T-helper 22 cell (primary cell): ENCODE data around the gene GCLC.
A peak's percentile ranks its signal among the peaks of the same experiment; 100 is the strongest.
"Not testable (repeated sequence)": the region's sequence is repeated elsewhere in the genome, so short reads cannot be mapped to it uniquely, and the experiment has no call there.

Experiments used
- DNase-seq: peaks from one replicate; pipeline ENCODE4 v3.0.0-alpha.2; 2020; ENCODE audit warnings: low read depth

The GCLC gene

DNA sequence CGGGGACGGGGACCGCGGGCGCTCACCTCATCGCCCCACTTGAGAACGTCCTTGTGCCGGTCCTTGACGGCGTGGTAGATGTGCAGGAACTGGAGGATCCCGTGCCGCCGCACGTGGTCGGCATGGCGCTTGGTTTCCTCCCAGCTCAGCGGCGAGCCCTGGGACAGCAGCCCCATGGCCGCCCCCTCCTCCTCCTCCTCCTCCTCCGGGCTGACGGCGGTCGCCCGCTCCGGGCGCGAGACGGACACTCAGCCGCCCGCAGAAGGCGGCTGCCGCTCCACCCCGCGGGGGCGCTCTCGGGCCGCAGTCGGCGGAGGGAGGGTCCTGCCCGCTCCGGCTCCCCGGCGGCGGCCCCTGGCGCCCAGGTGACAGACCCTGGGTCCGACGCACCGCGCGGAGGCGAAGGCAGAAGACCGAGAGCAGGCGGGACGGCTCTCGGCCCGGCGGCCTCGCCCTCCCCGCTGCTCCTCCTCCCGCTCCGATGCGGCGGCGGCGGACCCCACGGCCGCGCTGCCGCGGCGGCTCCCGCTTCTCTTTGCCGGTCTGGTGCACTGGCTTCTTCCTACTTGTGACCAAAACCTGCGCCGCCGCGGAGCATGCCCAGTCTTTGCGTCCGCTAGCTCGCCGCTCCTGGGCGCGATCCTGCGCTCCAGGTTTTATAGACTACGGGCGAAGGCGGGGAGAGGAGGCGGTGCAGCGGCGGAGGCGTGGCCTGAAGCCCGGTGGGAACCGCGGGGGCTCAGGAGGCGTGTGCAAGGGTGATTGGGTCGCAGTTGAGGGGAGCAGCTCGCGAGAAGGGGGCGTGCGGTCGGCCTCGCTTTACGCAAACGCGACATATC lies at the start of gene GCLC:
Gene GCLC, minus strand, starts transcription at position 632 of the 839 bp plus-strand sequence. Its CDS starts 456 bp downstream, at position 176.
- DNase-seq, result peak; percentile 74

DNA sequence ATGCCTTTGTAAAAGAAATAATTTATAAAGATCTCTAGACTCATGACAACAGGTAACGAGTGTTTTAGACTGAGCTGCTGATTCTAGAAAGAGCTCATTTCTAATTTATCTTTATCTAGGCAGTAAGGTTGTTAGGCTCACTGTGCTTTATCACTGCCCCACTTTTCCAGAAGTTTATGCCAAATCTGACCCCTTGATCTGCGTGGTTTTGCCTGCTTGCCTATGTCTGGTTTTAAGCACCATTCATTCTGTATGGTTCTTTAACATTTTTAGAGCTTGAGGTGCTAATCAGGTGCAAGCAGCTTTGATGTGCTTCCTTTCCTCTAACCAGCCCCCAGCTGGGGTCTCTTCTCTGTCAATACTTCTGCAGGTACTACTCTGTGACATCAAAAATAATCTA lies 49.7 kb upstream of the GCLC start:
- no peak for DNase-seq

- no peak for DNase-seq
Measured at GRCh38 chr6:53593001-53593488, 48.1 kb upstream of the GCLC start.

DNA sequence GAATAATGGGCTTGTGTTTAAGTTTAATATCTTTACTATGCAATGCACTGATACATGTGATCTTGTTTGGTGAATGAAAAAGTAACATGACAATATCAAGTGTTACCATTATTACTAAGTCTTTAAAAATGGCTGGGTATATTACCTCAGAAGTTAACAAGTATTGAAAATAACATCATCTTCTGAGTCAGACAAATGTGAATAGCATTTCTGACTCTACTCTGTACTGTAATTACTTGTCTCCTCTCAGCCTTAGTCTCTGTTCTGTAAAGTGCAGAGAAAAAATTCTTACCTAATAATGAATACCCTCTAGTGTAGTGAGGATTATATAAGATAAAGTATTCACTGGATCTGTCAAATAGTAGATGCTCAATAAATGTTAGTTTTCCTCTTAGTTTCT lies 47.0 kb upstream of the GCLC start:
- DNase-seq, result no peak

DNA sequence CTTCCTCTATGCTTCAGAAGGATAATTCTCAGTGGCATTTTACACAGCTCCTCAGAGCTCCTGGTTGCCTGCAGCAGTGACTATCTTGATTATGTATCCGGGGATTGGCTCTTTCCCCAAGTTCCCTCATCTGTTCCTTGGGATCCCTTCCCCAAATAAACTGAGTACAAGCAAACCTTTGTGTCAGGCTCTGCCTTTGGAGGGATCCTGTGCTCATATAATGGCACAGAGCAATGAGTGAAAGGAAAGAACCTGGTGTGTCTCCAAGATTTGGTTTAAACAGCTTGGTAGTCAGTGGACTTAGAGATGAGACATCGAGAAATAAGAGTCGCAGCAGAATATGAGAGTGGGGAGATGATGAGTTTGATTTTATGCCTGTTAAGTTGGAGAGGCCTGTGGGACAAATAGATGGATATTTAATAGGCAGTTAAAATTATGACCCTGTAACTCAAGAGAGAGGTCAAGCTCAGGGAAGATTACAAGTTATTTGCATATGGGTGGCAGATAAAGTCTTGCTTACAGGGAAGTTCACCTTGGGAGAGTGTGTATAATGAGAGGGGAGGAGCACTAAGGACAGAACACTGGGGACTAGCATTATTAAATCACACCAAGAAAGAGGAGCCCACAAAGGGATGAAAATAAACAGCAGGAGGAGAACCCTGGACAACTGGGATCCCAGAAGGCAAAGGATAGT lies 44.1 kb upstream of the GCLC start:
- no peak for DNase-seq

DNA sequence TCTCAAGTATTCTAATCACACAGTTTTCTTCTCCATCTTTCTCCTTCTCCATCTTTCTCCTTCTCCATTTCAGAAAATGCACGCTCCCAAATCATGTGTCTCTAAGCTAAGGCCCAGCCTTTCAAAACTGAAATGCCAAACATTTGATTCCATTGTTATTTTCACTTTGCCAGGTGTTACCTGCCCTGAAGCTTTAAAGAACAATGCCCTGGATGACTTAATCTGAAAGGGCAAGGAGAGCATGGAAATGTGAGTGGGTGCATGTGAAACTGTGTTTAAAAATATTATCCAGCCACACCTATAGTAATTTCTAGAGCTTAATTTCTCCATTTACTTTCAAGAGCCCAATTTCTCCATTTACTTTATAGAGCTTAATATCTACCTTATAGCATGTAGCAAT lies 42.4 kb upstream of the GCLC start:
- DNase-seq, result no peak

- no peak for DNase-seq
Measured at GRCh38 chr6:53585208-53585900, 40.5 kb upstream of the GCLC start.

DNA sequence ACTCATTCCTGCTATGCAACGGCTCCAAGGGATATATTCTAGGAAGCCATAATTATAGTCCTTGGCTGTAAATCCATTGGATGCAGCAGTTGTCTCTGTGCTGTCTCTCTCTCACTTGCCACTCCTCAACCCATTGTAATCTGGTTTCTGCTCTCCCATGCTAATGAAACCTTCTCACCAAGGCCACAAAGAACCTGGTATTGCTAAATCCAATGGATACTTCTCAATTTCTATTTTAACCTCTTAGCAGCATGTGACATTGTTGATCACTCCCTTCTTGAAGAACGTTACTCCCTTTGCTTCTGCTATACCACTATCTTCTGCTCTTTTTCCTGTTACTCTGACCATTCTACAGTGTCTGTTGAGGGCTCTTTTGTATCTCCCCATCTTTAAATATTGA lies 39.8 kb upstream of the GCLC start:
- no peak for DNase-seq

GRCh38 chr6:53583451-53583850 lies 38.5 kb upstream of the GCLC start:
- DNase-seq, result no peak

DNA sequence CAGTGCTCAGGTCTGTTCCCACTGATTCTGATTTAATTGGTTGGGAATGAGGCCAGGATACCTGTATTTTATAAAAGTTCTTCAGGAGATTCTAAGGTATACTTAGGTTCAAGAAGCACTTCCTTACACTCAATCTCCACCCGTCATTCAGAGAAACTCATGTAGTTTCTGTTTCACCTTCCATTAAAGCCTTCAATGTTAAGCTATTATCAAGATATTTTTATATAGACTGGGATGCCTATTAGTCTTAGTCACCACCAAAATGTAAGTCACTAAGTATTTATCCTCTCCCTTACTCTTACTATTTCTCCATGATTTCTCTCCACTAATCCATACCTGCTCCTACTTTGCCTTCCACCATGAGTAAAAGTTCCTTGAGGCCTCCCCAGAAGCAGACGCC lies 38.1 kb upstream of the GCLC start:
- DNase-seq, result no peak

DNA sequence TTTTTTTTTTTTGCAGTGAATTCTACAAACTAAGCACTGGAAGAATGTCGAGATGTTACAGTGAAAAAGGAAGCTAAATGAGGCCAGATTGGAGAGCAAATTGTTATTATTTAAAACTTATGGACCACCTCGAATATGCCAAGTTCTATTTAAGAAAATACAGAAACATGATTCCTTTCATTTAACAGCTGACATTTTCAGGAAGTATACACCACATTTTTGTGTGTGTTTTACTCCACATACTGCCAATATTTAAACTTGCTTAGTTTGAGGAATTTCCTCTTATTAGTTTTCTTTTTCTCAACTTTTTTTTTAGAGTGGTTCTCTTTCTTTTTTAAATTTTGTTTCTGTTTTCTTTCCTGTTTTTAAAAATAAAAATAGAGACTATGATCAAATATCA lies 37.0 kb upstream of the GCLC start:
- DNase-seq, result no peak

DNA sequence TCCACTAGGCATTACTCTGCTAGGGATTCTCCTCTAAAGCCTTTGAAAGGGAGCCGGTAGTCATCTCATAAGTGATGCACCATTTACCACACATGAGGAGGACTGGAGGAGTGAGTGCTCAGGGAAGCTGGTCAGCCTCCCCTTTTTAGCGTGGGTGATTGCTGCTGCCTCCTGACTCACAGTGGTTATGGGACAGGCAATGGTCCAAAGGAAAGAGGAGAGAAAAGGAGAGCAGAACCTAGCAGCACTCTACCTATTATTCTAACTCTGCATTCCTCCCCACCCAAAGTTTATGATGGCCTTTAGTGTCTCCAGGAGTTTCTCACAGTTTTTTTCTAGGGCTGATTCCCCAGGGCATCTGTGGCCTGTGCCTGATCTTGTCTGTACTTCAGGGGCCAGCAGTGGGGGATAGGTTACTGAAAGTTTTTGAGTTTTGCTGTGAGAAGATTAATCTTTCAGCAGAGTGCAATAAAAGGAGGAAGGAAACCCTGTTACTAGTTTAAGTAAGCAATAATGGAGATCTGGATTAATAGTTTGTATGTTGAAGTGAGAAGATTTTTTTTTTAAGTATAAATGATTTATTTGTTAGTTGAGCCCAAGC lies 36.4 kb upstream of the GCLC start:
- DNase-seq, result no peak

DNA sequence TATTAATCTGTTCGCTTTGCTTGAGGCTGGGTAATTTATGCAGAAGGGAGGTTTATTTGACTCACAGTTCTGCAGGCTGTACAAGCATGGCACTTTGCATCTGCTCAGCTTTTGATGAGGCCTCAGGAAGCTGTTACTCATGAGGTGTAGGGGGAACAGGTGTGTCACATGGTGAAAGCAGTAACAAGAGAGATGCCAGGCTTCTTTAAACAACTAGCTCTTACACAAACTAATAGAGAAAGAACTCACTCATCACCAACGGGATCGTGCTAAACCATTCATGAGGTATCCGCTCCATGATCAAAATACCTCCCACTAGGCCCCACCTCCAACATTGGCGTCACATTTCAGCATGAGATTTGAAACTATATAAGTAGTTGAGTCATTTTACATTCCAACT lies 34.4 kb upstream of the GCLC start:
- no peak for DNase-seq

GRCh38 chr6:53578371-53578770 lies 33.5 kb upstream of the GCLC start:
- DNase-seq, result no peak

- DNase-seq, result no peak
Measured at GRCh38 chr6:53573299-53573698, 28.4 kb upstream of the GCLC start.

DNA sequence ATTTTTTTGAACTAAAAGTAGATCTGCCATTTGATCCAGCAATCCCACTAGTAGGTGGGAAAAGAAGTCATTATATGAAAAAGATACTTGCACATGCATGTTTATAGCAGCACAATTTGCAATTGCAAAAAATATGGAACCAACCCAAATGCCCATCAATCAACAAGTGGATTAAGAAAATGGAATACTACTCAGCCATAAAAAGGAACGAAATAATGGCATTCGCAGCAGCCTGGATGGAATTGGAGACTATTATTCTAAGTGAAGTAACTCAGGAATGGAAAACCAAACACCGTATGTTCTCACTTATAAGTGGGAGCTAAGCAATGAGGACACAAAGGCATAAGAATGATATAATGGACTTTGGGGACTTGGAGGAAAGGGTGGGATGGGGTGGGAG lies 27.5 kb upstream of the GCLC start:
- DNase-seq, result not testable (repeated sequence)

DNA sequence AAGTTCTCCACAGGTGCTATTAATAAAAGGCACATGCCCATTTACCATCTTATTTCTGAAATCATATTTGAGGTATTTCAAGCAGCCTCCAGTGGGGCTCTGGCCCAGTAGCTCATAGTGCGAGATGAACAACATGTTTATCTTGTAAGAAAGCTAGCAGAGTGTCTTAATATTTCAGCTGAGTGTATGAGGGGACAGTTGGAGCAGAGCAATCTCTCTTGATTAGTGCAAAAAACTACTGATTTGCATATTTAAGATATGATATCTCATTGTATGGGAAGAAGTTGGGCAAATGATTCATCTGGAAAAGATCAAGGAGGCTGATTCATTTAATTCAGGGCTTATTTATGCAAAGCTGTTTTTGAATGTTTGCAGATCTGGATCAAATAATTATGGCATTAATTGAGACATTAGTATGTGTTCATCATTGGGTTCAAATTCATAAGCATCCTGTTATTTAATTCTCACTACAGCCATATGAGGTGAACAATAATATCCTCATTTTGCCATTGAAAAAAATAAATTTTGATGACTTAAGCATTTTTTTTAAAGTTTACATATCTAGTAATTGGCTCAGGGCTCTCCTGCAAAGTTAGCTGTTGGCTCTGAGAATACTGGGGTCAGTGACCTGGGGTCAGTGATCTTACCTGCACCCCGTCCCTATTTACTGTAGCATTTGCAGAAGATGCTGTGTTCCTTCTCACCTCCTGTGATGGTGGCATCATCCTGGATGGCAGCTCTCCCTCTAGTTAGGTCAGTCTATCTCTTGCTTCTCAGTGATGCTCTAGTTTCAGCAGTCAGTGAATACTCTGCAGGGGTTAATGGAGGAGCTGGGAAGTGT lies 24.1 kb upstream of the GCLC start:
- DNase-seq, result no peak

- no peak for DNase-seq
Measured at GRCh38 chr6:53567701-53568100, 22.8 kb upstream of the GCLC start.

DNA sequence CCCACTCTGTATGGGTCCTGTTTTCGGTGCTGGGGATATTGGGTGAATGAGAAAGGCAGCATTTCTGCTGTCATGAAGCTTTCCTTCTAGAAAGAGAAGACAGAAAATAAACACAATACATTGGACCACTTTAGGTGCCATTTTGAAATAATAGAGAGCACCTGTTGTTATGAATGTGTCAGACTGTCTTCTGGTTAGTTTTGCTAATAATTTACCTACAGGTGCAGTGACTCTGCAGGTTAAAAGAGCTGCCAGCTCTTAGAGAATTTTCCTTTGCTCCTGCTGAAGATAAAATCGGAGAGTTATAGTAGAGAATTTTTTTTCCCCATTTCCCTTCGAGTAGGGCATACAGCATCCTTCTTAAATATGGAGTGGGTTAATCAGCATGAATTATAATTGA lies 21.9 kb upstream of the GCLC start:
- no peak for DNase-seq

DNA sequence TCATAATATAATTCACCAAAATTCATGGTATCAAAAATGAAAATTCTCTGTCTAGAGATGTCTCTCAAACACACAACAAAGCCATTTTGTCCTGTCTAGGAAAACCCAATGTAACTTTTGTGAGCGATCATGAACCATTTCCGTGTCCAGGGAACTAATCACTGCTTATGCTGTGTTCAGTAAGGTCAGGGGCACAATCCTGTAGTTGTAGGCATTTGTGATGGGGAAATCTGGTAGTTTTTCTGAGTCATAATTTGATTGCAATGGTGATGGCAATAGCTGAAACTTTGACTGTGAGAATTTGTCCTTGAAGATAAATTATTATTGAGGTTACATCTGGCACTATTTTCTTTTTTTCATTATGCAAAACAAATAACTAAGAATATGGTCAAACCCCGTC lies 21.0 kb upstream of the GCLC start:
- DNase-seq, result no peak

- DNase-seq, result no peak
Measured at GRCh38 chr6:53564401-53565065, 19.6 kb upstream of the GCLC start.
